Stimulated activated CD8-positive, alpha-beta memory T cell treated with anti-CD3 and anti-CD28 coated beads, Interleukin-15, amount 100 ng/mL, for 24 hours (primary cell): ENCODE data around the gene KLHDC7B.
"Not testable (repeated sequence)": the region's sequence is repeated elsewhere in the genome, so short reads cannot be mapped to it uniquely, and the experiment has no call there.

Experiments
- DNase-seq: peaks from one replicate; pipeline ENCODE4 v3.0.0-alpha.2; 2020; ENCODE audit warnings: low read depth

The KLHDC7B gene

DNA sequence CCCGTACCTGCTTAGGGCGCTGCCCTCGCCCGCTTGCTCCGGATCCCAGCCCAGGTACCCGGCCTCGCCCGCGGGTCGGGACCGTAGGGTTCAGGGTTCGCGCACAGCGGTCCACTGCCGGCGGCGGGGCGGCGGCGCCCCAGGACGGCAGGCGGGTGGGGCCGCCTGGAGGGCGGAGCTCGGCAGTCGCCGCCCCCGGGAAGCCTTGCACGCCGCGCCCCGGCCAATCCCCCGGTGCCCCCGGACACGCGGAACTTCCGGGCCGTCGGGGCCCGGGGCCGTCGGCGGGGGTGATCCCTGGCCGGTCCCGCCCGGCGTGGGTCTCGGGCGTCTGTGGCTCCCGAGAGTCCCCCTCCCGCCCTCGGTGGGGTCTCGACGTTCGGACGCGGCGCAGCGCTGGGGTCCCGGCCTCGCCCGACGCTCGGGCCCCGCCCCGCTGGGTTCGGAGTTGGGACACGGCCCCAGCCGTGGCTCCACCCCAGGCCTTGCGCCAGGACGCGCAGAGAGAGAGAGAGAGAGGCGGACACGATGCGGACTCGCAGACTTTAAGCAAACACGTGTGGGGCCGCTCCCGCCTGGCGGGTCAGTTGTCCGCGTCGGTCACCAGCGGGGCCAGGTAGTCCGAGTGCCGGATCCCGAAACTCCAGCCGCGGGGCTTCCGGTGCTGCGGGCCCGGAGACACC, 15.7 kb upstream of the KLHDC7B start, which contains the start of gene TYMP:
Gene TYMP (minus strand): TSS at position 116 of the 683 bp plus-strand sequence. CDS start 303 bp downstream, outside the sequence.
- DNase-seq = peak; percentile 49

DNA sequence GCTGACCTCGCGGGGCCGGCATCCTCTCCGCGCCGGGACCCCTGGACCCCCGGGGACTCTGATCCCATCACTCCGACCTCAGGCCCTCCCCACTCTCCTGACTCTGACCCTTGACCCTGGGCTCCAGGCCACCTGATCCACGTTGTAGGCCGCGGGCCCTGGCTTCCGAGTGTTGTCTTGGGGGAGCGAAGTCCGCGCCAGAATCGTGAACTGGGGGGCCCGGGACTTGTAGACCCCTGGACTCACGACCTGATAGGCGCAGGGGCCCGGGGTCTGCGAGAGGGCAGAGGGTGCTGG, 15.2 kb upstream of the KLHDC7B start:
- no peak for DNase-seq

DNA sequence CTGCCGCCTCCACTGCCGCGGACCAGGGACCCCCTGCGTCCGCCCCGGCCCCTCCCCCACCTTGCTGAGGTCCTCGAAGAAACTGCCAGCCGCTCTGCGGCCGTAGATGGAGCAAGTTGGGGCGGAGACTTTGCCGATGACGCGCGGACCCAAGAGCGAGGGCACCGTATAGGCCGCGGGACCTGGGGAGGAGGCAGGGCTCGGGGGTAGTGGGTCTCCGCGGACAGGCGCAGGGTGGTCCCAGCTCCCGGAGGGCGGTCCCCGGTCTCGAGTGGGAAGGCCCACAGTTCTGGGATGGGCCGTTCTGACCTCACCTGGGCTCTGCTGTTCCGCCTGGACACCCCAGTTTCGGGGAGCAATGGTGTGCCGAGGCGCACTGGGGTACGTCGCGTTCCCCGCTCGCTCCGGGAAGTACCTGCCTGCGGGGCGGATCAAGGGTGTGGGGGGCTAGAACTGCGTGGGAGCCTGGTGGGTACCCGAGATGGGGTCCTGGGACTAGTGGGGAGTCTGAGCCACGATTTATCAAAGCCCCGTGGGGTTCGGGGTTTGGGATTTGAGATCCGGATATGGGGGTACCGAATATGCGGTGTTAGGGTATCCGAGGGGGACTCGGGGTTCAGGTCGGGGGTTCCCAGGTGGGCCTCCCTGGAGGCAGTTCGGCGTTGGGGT, 14.7 kb upstream of the KLHDC7B start:
- DNase-seq = peak; percentile 56

- peak; percentile 43 for DNase-seq
Observed at GRCh38 chr22:50531546-50531961, 14.1 kb upstream of the KLHDC7B start.

GRCh38 chr22:50531962-50532674, 13.6 kb upstream of the KLHDC7B start:
- DNase-seq = no peak

- DNase-seq = no peak
Observed at GRCh38 chr22:50532824-50533796, 12.6 kb upstream of the KLHDC7B start.

DNA sequence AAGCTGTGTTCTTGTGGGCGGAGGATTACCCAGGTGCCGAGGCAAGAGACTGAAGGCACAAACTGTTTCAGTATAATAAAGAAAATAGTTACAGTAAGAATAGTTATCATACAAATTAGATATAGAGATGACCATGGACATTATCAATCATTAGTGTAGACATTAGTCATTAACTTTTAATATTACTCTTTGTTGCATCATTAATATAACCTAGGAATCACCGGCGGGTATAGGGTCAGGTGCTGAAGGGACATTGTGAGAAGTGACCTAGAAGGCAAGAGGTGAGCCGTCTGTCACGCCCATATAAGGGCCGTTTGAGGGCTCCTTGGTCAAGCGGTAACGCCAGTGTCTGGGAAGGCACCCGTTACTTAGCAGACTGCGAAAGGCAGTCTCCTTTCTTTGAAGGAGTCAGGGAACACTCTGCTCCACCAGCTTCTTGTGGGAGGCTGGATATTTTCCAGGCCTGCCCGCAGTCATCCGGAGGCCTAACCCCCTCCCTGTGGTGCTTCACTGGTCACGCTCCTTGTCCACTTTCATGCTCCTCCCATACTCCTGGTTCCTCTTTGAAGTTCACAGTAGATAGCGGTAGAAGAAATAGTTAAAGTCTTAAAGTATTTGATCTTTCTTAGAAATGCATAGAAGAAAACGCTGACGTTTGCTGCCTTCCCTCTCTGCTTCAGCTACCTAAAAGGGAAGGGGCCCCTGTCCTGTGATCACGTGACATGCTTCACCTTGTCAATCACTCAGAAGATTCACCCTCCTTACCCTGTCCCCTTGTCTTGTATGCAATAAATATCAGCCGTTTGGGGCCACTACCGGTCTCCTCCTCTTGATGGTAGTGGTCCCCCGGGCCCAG, 11.6 kb upstream of the KLHDC7B start:
- not testable (repeated sequence) for DNase-seq

- DNase-seq = no peak
Observed at GRCh38 chr22:50535113-50535512, 10.6 kb upstream of the KLHDC7B start.

GRCh38 chr22:50536226-50536625, 9.5 kb upstream of the KLHDC7B start:
- DNase-seq = no peak

DNA sequence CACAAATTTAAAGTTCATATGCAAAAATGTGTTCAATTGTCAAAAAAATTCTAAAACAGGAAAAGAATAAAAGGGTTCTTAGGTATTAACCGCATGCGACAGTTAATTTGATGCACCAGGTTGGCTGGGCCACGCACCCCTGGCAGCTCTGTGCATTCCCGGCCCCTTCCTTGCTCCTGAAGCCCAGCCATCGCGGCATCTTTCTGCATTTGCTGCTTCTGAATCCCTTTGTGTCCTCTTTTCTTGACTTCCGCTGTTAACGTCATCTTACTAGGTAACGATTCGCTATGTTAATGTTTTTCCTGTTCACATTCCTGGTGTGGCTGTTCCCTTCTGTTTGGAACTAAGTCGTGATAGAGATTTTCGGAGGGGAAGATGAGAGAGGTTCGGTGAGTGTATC, 7.9 kb upstream of the KLHDC7B start:
- DNase-seq = no peak

DNA sequence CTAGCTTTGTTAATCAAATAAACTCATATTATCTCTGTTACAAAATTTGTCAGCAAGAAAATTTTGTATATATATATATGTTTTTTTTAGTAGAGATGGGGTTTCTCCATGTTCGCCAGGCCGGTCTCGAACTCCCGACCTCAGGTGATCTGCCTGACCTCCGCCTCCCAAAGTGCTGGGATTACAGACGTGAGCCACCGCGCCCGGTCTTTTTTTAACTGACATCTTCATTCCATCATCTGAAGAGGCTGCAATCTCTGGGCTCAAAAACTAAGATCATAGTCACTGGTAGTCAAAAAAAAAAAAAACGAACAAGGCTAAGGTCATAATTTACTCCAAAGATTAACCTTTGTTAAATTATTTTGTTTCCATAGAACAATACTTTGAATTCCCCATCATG, 5.3 kb upstream of the KLHDC7B start:
- DNase-seq = no peak

DNA sequence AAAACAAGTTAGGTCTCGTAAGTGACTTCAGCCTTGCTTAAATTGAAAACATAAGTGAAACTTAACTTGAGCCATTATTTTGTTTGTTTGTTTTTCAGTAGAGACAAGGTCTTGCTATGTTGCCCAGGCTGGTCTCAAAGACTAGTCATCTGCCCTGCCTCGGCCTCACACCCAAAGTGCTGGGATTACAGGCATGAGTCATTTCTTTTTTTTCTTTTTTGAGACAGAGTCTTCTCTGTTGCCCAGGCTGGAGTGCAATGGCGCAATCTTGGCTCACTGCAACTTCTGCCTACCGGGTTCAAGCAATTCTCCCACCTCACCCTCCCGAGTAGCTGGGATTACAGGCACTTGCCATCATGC, 4.1 kb upstream of the KLHDC7B start:
- not testable (repeated sequence) for DNase-seq

DNA sequence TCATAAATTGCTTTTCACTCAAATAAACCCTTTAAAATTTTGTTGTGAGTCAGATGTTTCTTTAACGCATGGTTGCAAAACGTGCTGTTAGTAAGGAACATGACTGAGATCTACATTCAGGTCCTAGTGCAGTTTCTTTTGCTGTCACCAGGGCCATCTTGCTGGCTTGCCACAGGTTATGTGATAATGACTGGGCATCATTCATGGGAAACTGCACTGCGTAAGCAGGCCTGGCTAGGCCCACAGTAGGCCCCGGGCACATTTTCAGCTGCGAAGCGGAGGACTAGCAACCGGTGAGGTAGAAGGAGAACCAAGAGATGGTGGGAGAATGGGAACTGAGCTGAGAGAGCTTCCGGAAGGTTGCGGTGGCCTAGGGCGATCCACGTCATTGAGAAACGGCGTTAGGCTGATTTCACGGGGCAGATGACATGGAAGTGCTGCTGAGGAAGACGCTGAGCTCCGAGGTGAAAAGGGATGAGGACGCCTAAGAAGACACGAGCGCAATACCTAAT, 3.2 kb upstream of the KLHDC7B start:
- no peak for DNase-seq

DNA sequence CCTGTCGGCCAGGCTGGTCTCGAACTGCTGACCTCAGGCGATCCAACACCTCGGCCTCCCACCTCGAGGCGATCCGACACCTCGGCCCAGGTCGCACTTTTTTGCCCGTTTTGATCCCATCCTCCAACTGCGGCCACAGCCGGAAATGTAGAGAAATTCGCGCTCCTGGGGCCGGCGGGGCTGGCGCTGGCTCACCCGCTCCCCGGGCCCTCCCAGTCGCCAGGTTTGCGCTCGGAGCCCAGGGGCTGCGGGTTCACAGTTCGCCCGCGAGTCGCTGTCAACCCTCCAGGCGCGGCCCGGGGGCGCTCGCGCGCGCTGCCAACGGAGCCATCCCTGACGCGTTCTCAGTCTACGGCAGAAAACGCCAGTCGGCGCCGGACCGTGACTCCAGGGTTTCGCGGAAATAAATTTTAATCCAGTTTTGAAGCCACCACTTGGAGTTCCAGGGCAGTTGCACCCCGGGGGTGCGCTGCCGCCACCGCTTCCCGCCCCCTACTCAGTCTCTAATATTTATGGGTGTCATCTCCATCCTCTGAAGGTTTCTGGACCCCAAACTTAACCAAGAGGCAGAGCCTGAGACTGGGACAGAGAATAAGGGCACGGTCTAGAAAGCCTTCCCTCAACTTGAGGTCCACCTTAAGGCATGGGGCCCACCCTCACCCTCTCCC, 1.5 kb upstream of the KLHDC7B start:
- peak; percentile 53 for DNase-seq

DNA sequence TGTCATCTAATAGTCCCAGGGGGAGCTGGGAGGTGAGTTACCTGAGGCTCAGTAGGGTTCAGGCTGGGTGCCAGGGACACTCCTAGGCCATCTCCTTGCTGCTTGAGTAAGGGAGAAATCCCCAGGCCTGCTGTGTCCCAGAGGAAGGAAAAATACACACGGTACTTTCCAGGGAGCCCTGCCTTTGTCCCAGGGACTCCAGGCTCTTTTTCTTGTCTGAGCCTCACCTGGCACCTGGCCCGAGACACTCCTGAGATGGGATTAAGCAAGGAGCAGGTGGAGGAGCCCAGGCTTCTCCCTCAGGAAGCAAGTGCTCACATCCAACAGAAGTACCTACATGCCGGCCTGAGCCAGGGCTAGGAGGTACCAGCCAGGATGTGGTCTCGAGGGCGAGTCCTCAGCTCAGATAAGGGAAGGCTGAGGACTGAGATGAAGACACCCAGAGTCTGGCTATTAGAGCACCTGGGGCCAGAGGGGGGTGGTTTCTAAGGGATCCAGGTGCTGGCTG, 899 bp upstream of the KLHDC7B start:
- DNase-seq = no peak

DNA sequence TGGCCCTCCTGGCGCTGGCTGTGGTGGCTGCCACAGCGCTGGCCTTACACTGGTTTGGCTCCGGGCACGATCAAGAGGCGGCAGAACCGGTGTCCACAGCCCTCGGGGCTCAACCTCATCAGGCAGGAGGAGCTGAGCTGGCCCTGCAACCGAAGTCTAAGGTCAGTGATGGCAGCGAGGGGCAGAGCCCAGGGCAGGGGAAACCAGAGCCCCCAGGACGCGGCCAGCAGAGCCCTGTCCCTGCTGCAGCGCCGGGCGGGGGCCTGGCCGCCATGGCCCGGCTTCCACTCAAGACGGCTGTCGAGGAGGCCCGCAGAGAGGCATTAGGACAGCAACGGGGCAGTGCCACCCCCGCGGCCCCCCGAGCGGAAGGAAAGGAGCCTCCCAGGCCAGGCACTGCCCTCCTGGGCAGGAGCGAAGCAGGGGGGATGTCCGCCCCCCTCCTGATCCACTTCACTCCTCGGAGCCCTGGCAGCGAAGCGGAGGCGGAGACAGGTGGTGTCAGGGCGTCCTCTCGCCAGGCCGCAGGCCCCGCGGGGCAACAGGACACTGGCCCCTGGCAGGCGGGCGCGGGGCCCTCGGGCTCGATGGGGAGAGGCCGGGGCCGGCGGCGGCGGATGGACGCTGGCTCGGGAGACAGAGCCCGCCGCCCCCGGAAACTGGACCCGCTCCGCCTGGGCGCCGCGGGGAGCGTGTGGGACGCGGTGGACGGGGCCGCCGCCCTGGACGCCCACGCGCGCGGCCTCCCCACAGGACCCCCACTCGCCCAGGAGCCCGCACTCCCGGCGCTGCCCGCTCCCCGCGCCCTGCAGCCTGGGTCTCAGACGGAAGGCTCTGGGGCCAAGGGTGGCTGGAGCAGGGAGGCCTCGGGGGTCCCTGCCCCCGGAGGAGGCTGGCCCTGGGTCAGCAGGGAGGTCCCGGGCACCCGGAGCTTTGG, 895 bp downstream of the KLHDC7B start:
- no peak for DNase-seq

- DNase-seq = no peak
Observed at GRCh38 chr22:50547263-50547985, 1.7 kb downstream of the KLHDC7B start.
